PC-3 (cell line): ENCODE measurements around the gene RPS18. TPM values are rescaled to one million over a fixed set of nuclear protein-coding genes. Genes with fewer than 3 reads are reported as not detected.

Experiments used
- ATAC-seq: fragments of 200-7000 bp; cut with Tn5 transposase; 2 replicates; pipeline ENCODE4 v1.9.1; 2020; ENCODE audit warnings: mild to moderate bottlenecking, moderate library complexity
- BruUV-seq: library from RNA; stranded (reverse); fragments of 400-500 nt; replicated peaks from 2 replicates; lab custom pipeline; 2021; lab: Mats Ljungman, UMichigan
- CTCF ChIA-PET: fragments of 300-600 bp; sonication (Branson Sonifier 250); formaldehyde crosslinking; loops from one replicate; lab custom pipeline; 2022; ENCODE audit warnings: antibody characterized with exemption; lab: Charles Lee
- POLR2A ChIA-PET: fragments of 300-600 bp; sonication (Branson Sonifier 250); formaldehyde crosslinking; loops from one replicate; lab custom pipeline; 2022; ENCODE audit warnings: antibody characterized with exemption; ENCODE audit not compliant: unreplicated experiment; lab: Charles Lee
- DNase-seq: peaks from one replicate; pipeline ENCODE4 v3.0.0-alpha.2; 2015
- H2AFZ ChIP-seq: fragments of 300-600 bp; sonication (generic); 2 replicates; pipeline ENCODE4 v1.6.0; 2016; ENCODE audit warnings: antibody characterized with exemption, low read length
- H3F3A ChIP-seq: fragments of 300-600 bp; sonication (generic); one replicate; pipeline ENCODE4 v1.6.0; 2017; ENCODE audit warnings: antibody characterized with exemption, low read length, control low read depth, mild to moderate bottlenecking; ENCODE audit not compliant: unreplicated experiment
- H3K27ac ChIP-seq: fragments of 300-600 bp; sonication (generic); 2 replicates; pipeline ENCODE4 v1.5.1; 2016; ENCODE audit warnings: mild to moderate bottlenecking, low read length
- H3K27me3 ChIP-seq: fragments of 300-600 bp; sonication (generic); 2 replicates; pipeline ENCODE4 v1.6.1; 2016; ENCODE audit warnings: low read length, mixed read lengths
- H3K36me3 ChIP-seq: fragments of 300-600 bp; sonication (generic); 2 replicates; pipeline ENCODE4 v1.6.1; 2016; ENCODE audit warnings: low read depth, mixed run types, low read length, mixed read lengths
- H3K4me1 ChIP-seq: fragments of 300-600 bp; sonication (generic); 2 replicates; pipeline ENCODE4 v1.5.1; 2016; ENCODE audit warnings: low read length; ENCODE audit not compliant: insufficient read depth
- H3K4me2 ChIP-seq: fragments of 300-600 bp; sonication (generic); 2 replicates; pipeline ENCODE4 v1.6.0; 2016; ENCODE audit warnings: low read length
- H3K4me3 ChIP-seq: fragments of 300-600 bp; sonication (generic); 2 replicates; pipeline ENCODE4 v1.5.1; 2016; ENCODE audit warnings: mild to moderate bottlenecking, low read length, mixed read lengths
- H3K79me2 ChIP-seq: fragments of 300-600 bp; sonication (generic); 2 replicates; pipeline ENCODE4 v1.6.1; 2017; ENCODE audit warnings: low read length, mixed read lengths
- H3K9ac ChIP-seq: fragments of 300-600 bp; sonication (generic); 2 replicates; pipeline ENCODE4 v1.6.0; 2016; ENCODE audit warnings: mild to moderate bottlenecking, low read length
- H3K9me2 ChIP-seq: fragments of 300-600 bp; sonication (generic); replicated peaks from 2 replicates; pipeline ENCODE4 v1.6.1; 2016; ENCODE audit warnings: mixed run types, low read length, mixed read lengths
- H3K9me3 ChIP-seq: fragments of 300-600 bp; sonication (generic); 2 replicates; pipeline ENCODE4 v1.6.1; 2016; ENCODE audit warnings: low read length, mixed read lengths
- H4K20me1 ChIP-seq: fragments of 300-600 bp; sonication (generic); 2 replicates; pipeline ENCODE4 v1.6.1; 2016; ENCODE audit warnings: low read length, mixed read lengths
- EZH2 ChIP-seq: fragments of 300-600 bp; sonication (generic); IDR thresholded peaks from one replicate; pipeline ENCODE4 v1.6.1; 2017; ENCODE audit warnings: antibody characterized with exemption, mild to moderate bottlenecking, low read length; ENCODE audit not compliant: unreplicated experiment
- EZH2phosphoT487 ChIP-seq: fragments of 300-600 bp; sonication (generic); IDR thresholded peaks from 2 replicates; pipeline ENCODE4 v1.6.1; 2018; ENCODE audit warnings: mild to moderate bottlenecking, antibody characterized with exemption, low read length, borderline replicate concordance
- intact Hi-C: fragments of 100-400 bp; cut with micrococcal nuclease; formaldehyde crosslinking; loops from 2 replicates; pipeline ENCODE4 v1.9.0; 2023
- total RNA-seq: library from RNA; depleted of rRNA; stranded (reverse); fragments of >200 nt; gene quantifications from 2 replicates; pipeline ENCODE4 v1.2.3, GENCODE V29; 2014
- TF ChIP-seq, protein P1 (sequence below): fragments of 300-600 bp; sonication (generic); conservative IDR thresholded peaks from 2 replicates; pipeline ENCODE4 v1.5.1; 2017; ENCODE audit warnings: antibody characterized with exemption, low read depth, mild to moderate bottlenecking, low read length

RPS18 gene
- total RNA-seq, 1 experiment from 2014 or later: 3,161 TPM

DNA sequence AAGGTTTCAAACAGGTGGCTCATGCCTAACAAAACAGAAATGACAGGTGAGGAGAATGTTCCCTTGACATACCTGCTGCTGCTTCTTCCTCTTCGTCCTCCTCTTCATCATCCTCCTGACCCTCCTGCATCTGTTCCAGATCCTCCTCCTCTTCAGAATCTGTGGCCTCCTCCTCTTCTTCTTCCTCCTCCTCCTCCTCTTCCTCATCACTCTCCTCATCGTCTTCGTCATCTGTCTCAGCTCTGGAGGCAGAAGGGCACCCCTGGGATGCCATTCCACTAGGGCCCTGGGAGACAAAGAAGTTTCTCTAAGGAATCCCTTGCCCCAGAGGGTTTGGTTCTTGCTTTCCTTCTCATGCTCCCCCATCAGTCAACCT is 48.1 kb downstream of the RPS18 start:
- Histone ChIP-seq H3K9me2 (no peaks in the 10 kb centered on the region), H3K79me2 (peaks cover 38% of the 10 kb centered on the region), H3K27me3 (no peaks in the 10 kb centered on the region), H3K4me3 (peak overlapping the region; percentile 95), H2AFZ (no peak overlapping the region), H3F3A (no peaks in the 10 kb centered on the region), H3K9ac (peak overlapping the region; percentile 46), H3K9me3 (no peaks in the 10 kb centered on the region), H3K27ac (peak overlapping the region; percentile 86), H4K20me1 (no peaks in the 10 kb centered on the region), H3K36me3 (peaks cover 12% of the 10 kb centered on the region; the same call in 1 of the 2 replicates), H3K4me1 (peaks cover 56% of the 10 kb centered on the region), H3K4me2 (peak overlapping the region; percentile 96)
- no peak for TF ChIP-seq EZH2phosphoT487
- no peak for TF ChIP-seq EZH2
- TF ChIP-seq, protein P1, sequence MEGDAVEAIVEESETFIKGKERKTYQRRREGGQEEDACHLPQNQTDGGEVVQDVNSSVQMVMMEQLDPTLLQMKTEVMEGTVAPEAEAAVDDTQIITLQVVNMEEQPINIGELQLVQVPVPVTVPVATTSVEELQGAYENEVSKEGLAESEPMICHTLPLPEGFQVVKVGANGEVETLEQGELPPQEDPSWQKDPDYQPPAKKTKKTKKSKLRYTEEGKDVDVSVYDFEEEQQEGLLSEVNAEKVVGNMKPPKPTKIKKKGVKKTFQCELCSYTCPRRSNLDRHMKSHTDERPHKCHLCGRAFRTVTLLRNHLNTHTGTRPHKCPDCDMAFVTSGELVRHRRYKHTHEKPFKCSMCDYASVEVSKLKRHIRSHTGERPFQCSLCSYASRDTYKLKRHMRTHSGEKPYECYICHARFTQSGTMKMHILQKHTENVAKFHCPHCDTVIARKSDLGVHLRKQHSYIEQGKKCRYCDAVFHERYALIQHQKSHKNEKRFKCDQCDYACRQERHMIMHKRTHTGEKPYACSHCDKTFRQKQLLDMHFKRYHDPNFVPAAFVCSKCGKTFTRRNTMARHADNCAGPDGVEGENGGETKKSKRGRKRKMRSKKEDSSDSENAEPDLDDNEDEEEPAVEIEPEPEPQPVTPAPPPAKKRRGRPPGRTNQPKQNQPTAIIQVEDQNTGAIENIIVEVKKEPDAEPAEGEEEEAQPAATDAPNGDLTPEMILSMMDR: no peak
- POLR2A ChIA-PET: interaction anchor here (0.7 kb wide), 1 partner anchor 16 kb away, joined by 3 read pairs; no protein-coding TSS in a partner anchor
- intact Hi-C loops: no loop called here
- no TSS peak for BruUV-seq
- no peak for ATAC-seq
- CTCF ChIA-PET: no interaction called here
- no peak for DNase-seq

- Histone ChIP-seq H3K27me3 (no peaks in the 10 kb centered on the region), H3K27ac (peak overlapping the region; percentile 86), H3K4me2 (peak overlapping the region; percentile 96), H3K9ac (peak overlapping the region; percentile 46), H3K4me3 (peak overlapping the region; percentile 95), H4K20me1 (no peaks in the 10 kb centered on the region), H3K9me2 (no peaks in the 10 kb centered on the region), H3K9me3 (no peaks in the 10 kb centered on the region), H3K36me3 (peaks cover 12% of the 10 kb centered on the region; the same call in 1 of the 2 replicates), H3K79me2 (peaks cover 38% of the 10 kb centered on the region), H3F3A (no peaks in the 10 kb centered on the region), H2AFZ (no peak overlapping the region), H3K4me1 (peaks cover 51% of the 10 kb centered on the region)
- ATAC-seq (peak; percentile 3; the same call in 1 of the 2 replicates), DNase-seq (peak; percentile 79)
- TF ChIP-seq, protein P1: no peak
- TF ChIP-seq EZH2phosphoT487: no peak
- no peak for TF ChIP-seq EZH2
- CTCF ChIA-PET: no interaction called here
- TSS peak; percentile 41 for BruUV-seq
- POLR2A ChIA-PET: no interaction called here
- intact Hi-C loops: no loop called here
Measured at GRCh38 chr6:33320315-33321181, 48.7 kb downstream of the RPS18 start.

GRCh38 chr6:33321227-33321626 is 49.4 kb downstream of the RPS18 start:
- BruUV-seq: no TSS peak
- Histone ChIP-seq H3K27ac (peak overlapping the region; percentile 86), H3K79me2 (peaks cover 38% of the 10 kb centered on the region), H3K9ac (peak overlapping the region; percentile 46; the same call in 1 of the 2 replicates), H3K9me3 (no peaks in the 10 kb centered on the region), H3F3A (no peaks in the 10 kb centered on the region), H3K4me3 (peak overlapping the region; percentile 95), H3K4me1 (peaks cover 51% of the 10 kb centered on the region), H3K27me3 (no peaks in the 10 kb centered on the region), H3K9me2 (no peaks in the 10 kb centered on the region), H4K20me1 (no peaks in the 10 kb centered on the region), H3K4me2 (peak overlapping the region; percentile 96), H2AFZ (no peak overlapping the region), H3K36me3 (peaks cover 12% of the 10 kb centered on the region; the same call in 1 of the 2 replicates)
- ChIA-PET POLR2A (no interaction called here), CTCF (no interaction called here)
- intact Hi-C loops: no loop called here
- ATAC-seq (no peak), DNase-seq (no peak)
- TF ChIP-seq, protein P1: no peak
- TF ChIP-seq EZH2phosphoT487: no peak
- no peak for TF ChIP-seq EZH2
